Loucy (cell line): Measurements from ENCODE around the gene LANCL1.

Source experiments
- EZH2phosphoT487 ChIP-seq: fragments of 200-600 bp; IDR thresholded peaks from 2 replicates; pipeline ENCODE4 v1.6.1; 2018; ENCODE audit warnings: antibody characterized with exemption, mild to moderate bottlenecking, moderate library complexity, borderline replicate concordance
- TF ChIP-seq, protein P1 (sequence below): fragments of 200-600 bp; sonication (generic); conservative IDR thresholded peaks from 2 replicates; pipeline ENCODE4 v1.5.1; 2014; ENCODE audit warnings: mild to moderate bottlenecking, antibody characterized with exemption, low read length

DNA sequence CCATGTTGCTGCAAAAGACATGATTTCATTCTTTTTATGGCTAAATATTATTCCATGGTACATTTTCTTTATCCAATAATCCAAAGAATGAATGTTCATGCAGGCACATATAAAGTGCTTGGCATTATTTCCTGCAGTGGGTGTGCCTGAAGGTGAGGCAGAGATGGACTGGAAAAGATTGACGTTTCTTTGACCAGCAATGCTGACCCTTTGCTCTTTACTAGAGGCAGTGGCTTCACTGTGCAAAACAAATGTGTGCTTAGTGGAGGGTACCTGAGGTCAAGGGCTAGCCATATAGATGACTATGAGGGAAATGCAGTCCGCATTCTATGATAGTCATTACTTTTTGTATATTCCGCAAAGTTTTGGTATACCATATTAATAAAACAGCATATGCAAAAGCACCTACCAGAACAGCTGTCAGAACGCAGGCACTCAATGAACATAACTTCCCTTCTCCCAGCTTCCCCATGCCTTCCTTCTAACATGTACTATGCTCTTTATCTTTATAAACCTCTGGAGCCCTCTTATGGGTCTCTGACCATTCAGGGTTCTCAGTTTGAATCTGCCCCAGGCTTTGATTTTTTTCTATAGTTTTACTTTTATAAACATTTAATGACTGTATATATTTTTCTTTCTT is 47.2 kb upstream of the LANCL1 start:
- TF ChIP-seq, protein P1, sequence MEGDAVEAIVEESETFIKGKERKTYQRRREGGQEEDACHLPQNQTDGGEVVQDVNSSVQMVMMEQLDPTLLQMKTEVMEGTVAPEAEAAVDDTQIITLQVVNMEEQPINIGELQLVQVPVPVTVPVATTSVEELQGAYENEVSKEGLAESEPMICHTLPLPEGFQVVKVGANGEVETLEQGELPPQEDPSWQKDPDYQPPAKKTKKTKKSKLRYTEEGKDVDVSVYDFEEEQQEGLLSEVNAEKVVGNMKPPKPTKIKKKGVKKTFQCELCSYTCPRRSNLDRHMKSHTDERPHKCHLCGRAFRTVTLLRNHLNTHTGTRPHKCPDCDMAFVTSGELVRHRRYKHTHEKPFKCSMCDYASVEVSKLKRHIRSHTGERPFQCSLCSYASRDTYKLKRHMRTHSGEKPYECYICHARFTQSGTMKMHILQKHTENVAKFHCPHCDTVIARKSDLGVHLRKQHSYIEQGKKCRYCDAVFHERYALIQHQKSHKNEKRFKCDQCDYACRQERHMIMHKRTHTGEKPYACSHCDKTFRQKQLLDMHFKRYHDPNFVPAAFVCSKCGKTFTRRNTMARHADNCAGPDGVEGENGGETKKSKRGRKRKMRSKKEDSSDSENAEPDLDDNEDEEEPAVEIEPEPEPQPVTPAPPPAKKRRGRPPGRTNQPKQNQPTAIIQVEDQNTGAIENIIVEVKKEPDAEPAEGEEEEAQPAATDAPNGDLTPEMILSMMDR = no peak
- TF ChIP-seq EZH2phosphoT487 = no peak
